GM12874 (cell line): ENCODE results near the gene ASMT.

ENCODE experiments used
- CTCF ChIP-seq: IDR thresholded peaks from 2 replicates; pipeline ENCODE4 v1.5.1; 2011; ENCODE audit warnings: low read depth, mild to moderate bottlenecking, control low read depth, low read length, moderate library complexity; ENCODE audit not compliant: insufficient read depth

The ASMT gene

GRCh38 chrX:1584237-1585011 is 30.4 kb upstream of the ASMT start:
- no peak for TF ChIP-seq CTCF

GRCh38 chrX:1587161-1587560 is 27.7 kb upstream of the ASMT start:
- no peak for TF ChIP-seq CTCF

- TF ChIP-seq CTCF, result no peak
These were observed 25.3 kb upstream of the ASMT start for GRCh38 chrX:1589356-1590130.

GRCh38 chrX:1591102-1591862 is 23.6 kb upstream of the ASMT start, which contains the start of gene AKAP17A:
TSS of gene AKAP17A (plus strand) at chrX:1591604. CDS start at chrX:1593463, 1,859 bp downstream.
- no peak for TF ChIP-seq CTCF

- no peak for TF ChIP-seq CTCF
These were observed 22.9 kb upstream of the ASMT start for GRCh38 chrX:1591863-1592469.

GRCh38 chrX:1592470-1593142 is 22.3 kb upstream of the ASMT start:
- TF ChIP-seq CTCF, result no peak
